ENCODE measurements around the gene RPL31.

DNA sequence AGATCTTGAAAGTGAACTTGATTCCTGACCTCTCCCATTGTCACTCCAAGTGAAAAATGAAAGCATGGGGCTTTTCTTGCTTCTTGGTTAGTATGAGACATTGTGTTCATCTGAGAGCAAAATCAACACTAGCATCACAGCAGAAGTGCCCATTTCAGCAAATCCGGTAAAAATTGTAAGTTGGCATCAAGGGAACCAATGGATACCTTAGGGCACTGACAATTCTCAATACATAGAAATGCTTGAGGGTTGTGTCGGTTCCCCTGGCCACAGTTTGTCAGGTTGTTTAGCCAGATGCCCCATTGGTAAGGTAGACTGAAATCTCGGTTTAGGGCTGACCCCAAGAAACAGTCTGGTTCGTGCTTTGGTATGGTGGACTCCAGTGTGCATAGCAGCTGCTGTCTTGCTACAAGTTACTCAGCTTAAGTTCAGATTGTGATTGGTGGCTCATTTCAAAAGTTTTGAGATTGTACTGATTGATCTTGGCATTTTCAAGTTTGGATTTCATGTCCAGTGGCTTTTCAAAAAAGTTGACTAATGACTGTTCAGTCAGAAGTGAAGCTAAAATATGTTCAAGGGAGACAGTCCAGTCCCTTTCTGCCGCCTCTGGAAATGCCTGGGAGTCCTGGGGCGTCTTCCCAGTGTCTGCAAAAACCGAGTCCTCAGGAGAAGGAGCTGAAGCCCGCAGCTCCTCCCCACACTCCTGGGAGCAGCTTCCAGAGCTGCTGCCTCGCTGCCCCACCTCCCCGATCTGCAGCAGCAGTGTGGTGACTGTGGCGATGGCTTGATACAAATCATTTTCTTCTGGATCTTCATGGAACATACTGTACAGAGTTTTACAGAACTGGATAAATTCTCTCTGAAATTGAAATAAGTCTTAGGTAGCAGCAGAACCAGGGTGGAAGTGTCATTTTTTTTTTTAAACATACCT lies 5.6 kb downstream of the RPL31 start:
- TF ChIP-seq, protein P1, sequence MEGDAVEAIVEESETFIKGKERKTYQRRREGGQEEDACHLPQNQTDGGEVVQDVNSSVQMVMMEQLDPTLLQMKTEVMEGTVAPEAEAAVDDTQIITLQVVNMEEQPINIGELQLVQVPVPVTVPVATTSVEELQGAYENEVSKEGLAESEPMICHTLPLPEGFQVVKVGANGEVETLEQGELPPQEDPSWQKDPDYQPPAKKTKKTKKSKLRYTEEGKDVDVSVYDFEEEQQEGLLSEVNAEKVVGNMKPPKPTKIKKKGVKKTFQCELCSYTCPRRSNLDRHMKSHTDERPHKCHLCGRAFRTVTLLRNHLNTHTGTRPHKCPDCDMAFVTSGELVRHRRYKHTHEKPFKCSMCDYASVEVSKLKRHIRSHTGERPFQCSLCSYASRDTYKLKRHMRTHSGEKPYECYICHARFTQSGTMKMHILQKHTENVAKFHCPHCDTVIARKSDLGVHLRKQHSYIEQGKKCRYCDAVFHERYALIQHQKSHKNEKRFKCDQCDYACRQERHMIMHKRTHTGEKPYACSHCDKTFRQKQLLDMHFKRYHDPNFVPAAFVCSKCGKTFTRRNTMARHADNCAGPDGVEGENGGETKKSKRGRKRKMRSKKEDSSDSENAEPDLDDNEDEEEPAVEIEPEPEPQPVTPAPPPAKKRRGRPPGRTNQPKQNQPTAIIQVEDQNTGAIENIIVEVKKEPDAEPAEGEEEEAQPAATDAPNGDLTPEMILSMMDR (IDR thresholded peaks at IDR 0.05) = no peak
- no peak for TF ChIP-seq POLR2AphosphoS5 (IDR thresholded peaks at IDR 0.05)

Data from transverse colon (tissue), 4 donors.